ENCODE measurements around the gene ZNF292. TPM values are rescaled to one million over a fixed set of nuclear protein-coding genes. Genes with fewer than 3 reads are reported as not detected.

Gene ZNF292
- total RNA-seq, 1 donor from 2014 or later = 12.5 TPM

DNA sequence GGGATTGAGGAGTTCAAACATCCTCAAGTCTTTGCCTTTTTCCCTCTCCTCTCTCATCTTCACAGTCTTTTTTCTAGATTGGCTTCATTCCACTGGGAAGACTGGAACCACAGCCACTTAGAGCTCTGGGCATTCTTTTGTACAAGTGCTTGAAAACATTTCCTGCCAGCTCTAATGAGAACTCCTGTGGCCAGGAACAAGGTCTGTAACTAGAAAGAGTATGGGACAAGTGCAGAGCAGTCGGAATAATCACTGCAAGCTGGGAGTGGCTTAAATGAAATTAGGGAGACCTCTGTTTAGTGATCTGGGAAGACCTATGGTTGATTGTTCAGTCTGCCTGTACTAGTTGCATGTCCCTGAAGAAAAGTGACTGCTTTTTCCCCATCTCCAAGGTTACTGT, 126.1 kb downstream of the ZNF292 start:
- DNase-seq (ENCODE audit: low read depth) = no peak
- TF ChIP-seq, protein P1, sequence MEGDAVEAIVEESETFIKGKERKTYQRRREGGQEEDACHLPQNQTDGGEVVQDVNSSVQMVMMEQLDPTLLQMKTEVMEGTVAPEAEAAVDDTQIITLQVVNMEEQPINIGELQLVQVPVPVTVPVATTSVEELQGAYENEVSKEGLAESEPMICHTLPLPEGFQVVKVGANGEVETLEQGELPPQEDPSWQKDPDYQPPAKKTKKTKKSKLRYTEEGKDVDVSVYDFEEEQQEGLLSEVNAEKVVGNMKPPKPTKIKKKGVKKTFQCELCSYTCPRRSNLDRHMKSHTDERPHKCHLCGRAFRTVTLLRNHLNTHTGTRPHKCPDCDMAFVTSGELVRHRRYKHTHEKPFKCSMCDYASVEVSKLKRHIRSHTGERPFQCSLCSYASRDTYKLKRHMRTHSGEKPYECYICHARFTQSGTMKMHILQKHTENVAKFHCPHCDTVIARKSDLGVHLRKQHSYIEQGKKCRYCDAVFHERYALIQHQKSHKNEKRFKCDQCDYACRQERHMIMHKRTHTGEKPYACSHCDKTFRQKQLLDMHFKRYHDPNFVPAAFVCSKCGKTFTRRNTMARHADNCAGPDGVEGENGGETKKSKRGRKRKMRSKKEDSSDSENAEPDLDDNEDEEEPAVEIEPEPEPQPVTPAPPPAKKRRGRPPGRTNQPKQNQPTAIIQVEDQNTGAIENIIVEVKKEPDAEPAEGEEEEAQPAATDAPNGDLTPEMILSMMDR (conservative IDR thresholded peaks at IDR 0.05; ENCODE audit: low read depth, low read length) = no peak
- H3K4me3 ChIP-seq (ENCODE audit: low read depth, low read length) = no peak overlapping the region

DNA sequence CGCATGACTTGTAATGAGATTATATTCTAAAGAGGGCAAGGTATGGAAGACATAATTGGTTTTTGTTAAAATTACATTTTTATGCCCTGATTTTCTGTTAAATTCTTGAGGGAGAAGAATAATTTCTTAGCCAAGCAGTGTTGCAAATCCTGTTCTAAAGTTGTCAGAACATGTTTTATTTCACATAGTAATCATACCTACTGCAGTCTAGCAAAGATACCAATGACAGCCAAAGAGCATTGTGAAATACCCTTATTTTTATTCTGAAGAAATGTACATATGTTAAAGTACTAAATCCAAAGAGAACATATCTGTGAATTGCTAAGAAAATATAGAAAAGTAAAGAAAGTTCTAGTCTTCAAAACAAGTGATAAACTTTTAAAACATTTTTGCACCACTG, 127.4 kb downstream of the ZNF292 start:
- DNase-seq (ENCODE audit: low read depth) = no peak
- no peak overlapping the region for H3K4me3 ChIP-seq (ENCODE audit: low read depth, low read length)
- TF ChIP-seq, protein P1 (conservative IDR thresholded peaks at IDR 0.05; ENCODE audit: low read depth, low read length) = no peak

GRCh38 chr6:87283461-87283860, 128.1 kb downstream of the ZNF292 start:
- DNase-seq (ENCODE audit: low read depth) = no peak
- H3K4me3 ChIP-seq (ENCODE audit: low read depth, low read length) = no peak overlapping the region
- TF ChIP-seq, protein P1 (conservative IDR thresholded peaks at IDR 0.05; ENCODE audit: low read depth, low read length) = no peak

DNA sequence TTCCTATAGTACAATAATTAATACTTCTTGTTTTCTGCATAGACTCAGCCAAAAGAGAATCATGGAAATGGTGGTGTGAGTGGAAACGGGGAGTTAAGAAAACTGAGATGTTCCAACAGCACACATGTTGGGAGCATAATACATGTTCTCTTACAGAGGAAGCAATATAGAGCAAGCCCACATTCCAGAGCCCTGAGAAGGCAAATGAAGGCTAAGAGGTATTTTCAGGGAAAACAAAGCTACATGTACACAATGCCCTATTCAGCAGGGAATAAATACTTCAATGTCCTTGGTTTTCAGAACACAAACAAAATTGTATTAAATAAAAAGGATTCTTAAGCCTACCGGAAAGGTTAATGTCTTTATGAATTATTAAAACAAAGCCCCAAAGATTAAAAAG, 131.9 kb downstream of the ZNF292 start:
- TF ChIP-seq, protein P1 (conservative IDR thresholded peaks at IDR 0.05; ENCODE audit: low read depth, low read length) = no peak
- no peak overlapping the region for H3K4me3 ChIP-seq (ENCODE audit: low read depth, low read length)
- no peak for DNase-seq (ENCODE audit: low read depth)

DNA sequence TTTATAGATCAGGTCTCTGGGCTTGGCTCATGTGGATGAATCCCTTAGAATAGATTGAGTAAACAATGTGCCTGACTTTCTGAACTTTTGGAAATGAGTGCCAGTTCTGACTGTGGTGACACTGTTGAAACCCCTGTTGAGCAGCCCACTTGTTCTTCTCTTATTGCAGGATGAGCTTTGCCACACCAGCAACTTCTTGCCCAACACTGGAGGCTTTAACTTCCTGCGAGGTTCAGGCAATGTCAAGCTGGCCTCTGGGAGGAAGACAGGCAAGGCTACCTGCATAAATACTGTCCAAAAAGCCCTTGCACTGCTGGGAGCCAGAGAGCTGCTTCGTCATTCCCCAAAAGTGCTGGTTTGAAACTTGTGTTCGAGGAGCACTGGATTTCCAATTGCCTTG, 134.2 kb downstream of the ZNF292 start:
- no peak for DNase-seq (ENCODE audit: low read depth)
- TF ChIP-seq, protein P1 (conservative IDR thresholded peaks at IDR 0.05; ENCODE audit: low read depth, low read length) = no peak
- H3K4me3 ChIP-seq (ENCODE audit: low read depth, low read length) = no peak overlapping the region

DNA sequence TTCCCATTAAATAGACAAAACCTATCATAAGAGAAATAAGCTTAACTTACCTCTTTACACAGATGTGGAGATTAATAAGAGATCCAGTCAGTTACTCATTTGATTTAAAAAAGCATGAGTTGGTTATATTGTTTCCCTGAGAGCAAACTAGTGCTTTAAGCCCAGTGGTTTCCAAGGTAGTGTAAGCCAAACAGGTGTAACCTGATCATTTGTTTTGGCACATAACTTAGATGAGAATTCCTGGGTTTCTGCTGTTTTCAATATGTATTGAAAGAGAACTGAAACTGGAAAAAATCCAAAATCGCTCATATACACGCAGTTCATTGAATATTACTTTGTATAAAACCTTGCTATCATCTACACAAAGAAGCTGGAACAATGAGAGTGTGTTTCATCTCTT, 136.5 kb downstream of the ZNF292 start:
- H3K4me3 ChIP-seq (ENCODE audit: low read depth, low read length) = no peak overlapping the region
- TF ChIP-seq, protein P1 (conservative IDR thresholded peaks at IDR 0.05; ENCODE audit: low read depth, low read length) = no peak
- DNase-seq (ENCODE audit: low read depth) = no peak

- no peak for DNase-seq (ENCODE audit: low read depth)
- H3K4me3 ChIP-seq (ENCODE audit: low read depth, low read length) = no peak overlapping the region
- TF ChIP-seq, protein P1 (conservative IDR thresholded peaks at IDR 0.05; ENCODE audit: low read depth, low read length) = no peak
Measured at GRCh38 chr6:87293526-87293925, 138.2 kb downstream of the ZNF292 start.
